Measurements from ENCODE around the gene ACACB. TPM values are rescaled to one million over a fixed set of nuclear protein-coding genes. Genes with fewer than 3 reads are reported as not detected.

ACACB gene
- total RNA-seq, 1 experiment from 2014 or later, result 1.6 TPM

DNA sequence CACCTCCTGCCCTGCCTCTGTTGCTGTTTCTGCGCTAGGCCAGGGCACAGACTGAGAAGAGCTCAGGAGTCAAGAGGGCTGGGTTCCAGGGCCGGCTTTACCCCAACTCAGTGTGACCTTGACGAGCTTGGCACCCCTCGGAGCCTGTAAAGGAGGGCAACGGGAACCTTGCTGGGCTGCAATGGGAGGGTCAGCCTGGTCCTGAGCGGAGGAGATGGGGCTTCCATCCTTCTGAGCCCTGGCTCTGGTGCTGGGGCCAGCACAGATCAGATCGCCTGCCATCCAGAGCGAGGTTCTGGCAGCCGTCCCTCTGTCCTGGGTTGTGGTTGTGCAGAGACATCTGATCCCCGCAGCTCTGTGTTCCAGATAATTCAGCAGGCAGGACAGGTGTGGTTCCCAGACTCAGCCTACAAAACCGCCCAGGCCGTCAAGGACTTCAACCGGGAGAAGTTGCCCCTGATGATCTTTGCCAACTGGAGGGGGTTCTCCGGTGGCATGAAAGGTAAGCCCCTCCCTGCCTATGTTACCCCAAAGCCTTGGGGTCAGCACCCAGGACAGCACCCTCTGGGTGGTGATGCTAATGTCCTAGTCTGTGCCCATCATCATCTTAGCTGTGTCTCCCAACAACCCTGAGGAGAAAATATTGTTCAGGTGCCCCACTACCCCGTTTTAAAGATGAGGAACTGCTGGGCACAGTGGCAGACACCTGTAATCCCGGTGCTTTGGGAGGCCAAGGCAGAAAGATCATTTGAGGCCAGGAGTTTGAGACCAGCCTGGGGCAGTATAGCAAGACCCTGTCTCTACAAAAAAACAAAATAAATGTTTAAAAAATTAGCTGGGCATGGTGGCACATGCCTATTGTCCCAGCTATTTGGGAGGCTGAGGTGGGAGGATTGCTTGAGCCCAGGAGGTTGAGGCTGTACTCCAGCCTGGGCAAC is 142.5 kb downstream of the ACACB start:
- in situ Hi-C loops (cut with HindIII; ENCODE audit: low pct_unique_long_range_greater_than_20kb, low sequenced_read_pairs), result no loop called here
- no peak for DNase-seq (ENCODE audit: low read depth)

DNA sequence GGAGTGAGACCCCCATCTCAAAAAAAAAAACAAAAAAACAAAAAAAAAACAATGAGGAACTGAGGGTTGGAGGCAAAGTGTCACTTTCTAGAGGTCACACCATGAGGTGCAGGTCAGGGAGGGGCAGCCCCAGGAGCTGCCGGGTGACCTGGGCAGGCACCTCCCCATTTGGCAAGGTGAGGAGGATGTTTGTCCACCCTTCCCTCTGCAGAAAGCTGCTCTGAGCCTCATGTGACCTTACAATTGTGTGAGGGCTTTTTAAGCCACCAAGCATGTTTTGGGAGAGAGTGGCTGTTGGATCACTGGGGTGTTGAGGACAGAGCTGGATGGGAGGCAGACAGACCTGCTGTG is 143.1 kb downstream of the ACACB start:
- DNase-seq (ENCODE audit: low read depth), result no peak
- in situ Hi-C loops (cut with HindIII; ENCODE audit: low pct_unique_long_range_greater_than_20kb, low sequenced_read_pairs), result no loop called here

DNA sequence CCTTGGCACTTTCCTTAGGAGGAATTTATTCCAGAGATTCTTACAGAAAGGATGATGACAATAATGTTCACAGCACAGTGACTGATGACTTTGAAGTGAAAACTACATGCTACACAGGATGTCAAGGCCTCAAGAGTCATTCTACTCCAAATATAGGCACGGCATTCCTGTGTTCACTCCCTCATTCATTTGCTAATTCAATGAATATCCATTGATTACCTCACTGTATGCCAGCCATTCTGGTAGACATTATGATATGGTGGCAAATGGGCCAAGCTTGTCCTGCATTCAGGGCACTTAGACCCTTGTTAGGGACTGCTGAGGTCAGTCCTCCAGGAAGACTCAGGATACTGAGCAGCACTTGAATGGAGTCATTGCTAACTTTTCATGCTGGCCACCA is 144.7 kb downstream of the ACACB start:
- in situ Hi-C loops (cut with HindIII; ENCODE audit: low pct_unique_long_range_greater_than_20kb, low sequenced_read_pairs), result no loop called here
- no peak for DNase-seq (ENCODE audit: low read depth)

DNA sequence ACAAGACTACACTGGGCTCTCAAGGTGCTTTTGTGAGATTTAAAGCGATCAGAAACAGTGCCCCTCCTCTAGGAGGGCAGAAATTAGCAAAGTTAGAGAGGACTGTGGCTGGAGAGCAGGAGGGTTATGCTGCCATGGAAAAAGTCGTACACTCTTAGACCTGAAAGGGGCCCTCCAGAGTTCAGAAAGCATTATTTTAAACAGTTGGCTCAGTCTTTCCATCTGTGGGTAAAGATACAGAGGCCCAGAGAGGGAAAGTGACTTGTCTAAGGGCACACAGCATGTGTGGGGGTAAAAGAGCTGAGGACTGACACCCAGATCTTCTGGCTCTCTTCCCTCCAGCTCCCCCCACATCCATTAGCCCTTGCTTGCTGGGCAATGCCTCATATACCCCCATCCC is 145.6 kb downstream of the ACACB start:
- no peak for DNase-seq (ENCODE audit: low read depth)
- in situ Hi-C loops (cut with HindIII; ENCODE audit: low pct_unique_long_range_greater_than_20kb, low sequenced_read_pairs), result no loop called here

DNA sequence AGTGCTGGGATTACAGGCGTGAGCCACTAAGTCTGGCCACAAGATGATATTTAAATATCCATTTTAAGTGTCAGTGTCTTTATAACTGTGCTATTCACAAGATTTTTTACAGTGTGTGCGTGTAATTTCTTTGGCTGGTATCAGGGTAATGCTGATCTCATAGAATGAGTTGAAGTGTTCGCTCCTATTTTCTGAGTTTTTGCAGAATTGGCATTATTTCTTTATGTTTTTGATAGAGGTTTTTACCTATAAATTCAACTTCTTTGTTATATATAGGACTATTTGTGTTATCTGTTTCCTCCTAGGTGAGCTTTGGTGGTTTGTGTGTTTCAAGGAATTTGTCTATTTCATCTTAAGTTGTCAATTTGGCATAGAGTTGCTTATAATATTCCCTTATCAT is 147.1 kb downstream of the ACACB start:
- in situ Hi-C loops (cut with HindIII; ENCODE audit: low pct_unique_long_range_greater_than_20kb, low sequenced_read_pairs), result no loop called here
- no peak for DNase-seq (ENCODE audit: low read depth)

DNA sequence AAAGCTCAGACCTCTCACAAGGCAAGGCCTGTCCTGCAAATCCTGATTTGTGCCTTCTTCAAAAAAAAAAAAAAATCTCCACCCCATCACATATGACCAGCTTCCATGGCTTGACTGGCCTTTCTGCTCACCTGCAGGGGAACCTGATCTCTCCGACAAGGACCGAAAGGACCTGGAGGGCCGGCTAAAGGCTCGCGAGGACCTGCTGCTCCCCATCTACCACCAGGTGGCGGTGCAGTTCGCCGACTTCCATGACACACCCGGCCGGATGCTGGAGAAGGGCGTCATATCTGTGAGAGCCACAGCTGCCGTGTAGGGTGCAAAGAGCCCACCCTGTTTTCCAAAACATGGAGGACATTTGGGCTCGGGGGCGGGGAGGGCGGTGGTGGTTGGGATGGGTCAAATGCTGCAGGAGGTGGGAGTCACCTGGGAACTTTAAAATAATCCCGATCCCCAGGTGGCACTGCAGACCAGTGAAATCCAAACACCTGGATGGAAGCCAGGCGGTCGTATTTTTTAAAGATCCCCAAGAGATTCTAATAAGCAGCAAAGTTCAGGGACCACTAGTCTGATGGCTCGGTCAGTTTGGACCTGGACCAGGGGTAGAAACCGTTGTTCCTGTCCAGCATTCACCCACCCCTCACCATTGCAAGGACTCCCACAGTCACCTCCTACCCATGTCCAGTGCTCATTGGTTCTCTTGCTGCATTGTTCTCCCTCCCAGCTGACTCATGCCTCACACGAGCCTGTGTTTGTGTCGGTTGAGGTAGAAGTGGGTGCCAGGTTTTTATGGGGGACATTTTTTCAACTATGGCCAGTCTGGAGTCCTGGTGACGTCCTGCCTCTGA is 147.9 kb downstream of the ACACB start:
- DNase-seq (ENCODE audit: low read depth), result peak; percentile 50
- in situ Hi-C loops (cut with HindIII; ENCODE audit: low pct_unique_long_range_greater_than_20kb, low sequenced_read_pairs), result no loop called here

DNA sequence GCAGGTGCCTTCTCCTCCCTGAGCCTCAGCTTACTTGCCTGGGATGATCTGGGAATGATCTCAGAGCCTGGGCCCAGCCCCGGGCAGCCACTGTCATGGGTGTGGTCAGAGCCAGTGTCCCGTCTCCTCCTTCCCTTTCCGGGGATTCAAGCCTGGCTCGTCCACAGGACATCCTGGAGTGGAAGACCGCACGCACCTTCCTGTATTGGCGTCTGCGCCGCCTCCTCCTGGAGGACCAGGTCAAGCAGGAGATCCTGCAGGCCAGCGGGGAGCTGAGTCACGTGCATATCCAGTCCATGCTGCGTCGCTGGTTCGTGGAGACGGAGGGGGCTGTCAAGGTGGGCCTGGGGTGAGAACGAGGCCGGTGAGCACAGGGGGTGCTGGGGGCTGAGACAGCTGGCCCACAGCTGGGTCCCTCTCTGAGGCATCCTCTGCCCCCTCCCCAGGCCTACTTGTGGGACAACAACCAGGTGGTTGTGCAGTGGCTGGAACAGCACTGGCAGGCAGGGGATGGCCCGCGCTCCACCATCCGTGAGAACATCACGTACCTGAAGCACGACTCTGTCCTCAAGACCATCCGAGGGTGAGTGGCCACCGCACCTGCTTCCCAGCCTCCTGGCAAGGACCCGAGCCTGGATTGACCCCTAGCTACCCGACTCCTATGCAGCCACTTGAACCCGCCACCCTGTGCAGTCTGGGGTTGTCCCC is 148.7 kb downstream of the ACACB start:
- in situ Hi-C loops (cut with HindIII; ENCODE audit: low pct_unique_long_range_greater_than_20kb, low sequenced_read_pairs), result no loop called here
- DNase-seq (ENCODE audit: low read depth), result no peak

DNA sequence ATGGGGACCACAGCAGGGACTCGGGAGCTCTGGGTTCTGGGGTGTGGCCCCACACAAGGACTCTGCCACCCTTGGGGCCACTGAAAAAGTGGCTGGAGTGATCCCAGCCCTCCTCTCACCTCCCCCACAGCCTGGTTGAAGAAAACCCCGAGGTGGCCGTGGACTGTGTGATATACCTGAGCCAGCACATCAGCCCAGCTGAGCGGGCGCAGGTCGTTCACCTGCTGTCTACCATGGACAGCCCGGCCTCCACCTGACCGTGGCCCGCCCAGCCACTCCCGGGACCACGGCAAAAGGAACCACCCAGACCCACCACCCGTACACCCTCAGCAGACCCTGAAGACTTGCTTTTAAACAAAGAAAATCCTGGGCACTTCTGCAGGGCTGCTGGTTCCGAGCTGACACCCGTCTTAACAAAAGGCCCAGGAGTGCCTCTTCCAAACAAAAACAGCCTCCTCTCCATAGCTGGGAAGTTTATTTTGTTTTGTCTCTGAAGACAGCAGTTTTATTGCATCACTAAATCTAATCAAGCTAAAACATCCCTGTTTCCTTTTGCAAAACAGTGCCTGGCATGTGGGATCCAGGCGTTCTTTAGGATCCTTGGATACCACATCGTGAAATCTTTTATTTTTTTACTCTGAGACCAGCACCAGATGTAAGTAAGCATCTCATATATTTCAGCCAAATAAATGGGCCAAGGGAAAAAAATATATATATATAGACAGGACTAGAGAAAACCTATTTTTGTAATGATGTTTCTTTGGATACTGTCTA is 149.9 kb downstream of the ACACB start:
- no peak for DNase-seq (ENCODE audit: low read depth)
- in situ Hi-C loops (cut with HindIII; ENCODE audit: low pct_unique_long_range_greater_than_20kb, low sequenced_read_pairs), result no loop called here

DNA sequence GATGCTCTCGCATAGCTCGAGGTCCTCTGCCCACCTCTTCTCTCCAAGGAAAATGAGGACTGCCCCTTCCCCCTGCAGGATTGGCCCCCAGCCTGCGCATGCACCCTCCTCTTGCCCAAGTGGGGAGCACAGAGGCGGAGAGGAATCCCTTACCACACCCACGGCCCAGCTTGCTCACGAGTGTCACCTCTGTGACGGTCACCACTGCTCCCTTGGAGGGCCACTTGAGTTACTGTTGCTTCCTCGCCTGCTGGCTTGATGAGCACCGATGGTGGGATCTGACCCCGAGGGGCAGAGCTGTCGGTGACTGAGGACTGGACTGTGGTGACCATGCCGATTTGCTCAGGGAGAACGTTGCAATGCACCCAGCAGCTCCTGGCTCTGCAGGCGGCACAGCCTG is 151.0 kb downstream of the ACACB start:
- DNase-seq (ENCODE audit: low read depth), result no peak
- in situ Hi-C loops (cut with HindIII; ENCODE audit: low pct_unique_long_range_greater_than_20kb, low sequenced_read_pairs), result no loop called here

DNA sequence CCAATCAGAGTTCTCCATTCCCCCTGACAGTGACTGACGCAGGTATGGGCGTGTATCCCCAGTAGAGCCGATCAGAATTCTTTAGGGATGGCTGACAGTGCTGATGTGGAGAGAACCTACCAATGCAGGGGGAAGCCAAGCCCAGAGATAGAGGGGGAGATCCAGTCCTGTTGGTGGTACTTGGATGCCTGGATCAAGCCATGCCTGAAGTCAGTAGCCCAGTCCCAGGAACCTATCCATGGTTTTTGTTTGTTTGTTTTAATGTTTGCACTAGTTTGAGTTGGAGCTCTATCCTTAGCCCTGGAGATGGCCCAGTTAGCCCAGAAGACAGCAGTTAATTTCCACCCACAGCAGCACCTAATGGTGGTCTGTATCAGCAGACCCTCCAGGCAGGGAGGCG is 152.5 kb downstream of the ACACB start:
- DNase-seq (ENCODE audit: low read depth), result no peak
- in situ Hi-C loops (cut with HindIII; ENCODE audit: low pct_unique_long_range_greater_than_20kb, low sequenced_read_pairs), result no loop called here

DNA sequence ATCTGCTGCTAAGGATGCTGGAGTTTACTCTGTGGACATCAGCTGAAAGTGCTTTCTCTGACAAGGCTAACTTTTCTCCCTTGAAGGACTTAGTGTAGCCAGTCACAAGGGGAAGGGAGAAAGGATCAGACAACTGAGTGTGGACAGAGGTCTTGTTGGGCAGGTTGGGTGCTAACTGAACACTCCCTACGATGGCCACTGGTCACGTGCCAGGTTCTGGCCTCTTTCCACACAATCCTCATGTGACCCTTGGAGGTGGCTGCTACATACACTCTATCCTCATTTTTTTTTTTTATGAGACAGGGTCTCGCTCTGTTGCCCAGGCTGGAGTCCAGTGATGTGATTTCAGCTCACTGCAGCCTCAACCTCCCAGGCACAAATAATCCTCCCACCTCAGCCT is 153.0 kb downstream of the ACACB start:
- DNase-seq (ENCODE audit: low read depth), result no peak
- in situ Hi-C loops (cut with HindIII; ENCODE audit: low pct_unique_long_range_greater_than_20kb, low sequenced_read_pairs), result no loop called here

DNA sequence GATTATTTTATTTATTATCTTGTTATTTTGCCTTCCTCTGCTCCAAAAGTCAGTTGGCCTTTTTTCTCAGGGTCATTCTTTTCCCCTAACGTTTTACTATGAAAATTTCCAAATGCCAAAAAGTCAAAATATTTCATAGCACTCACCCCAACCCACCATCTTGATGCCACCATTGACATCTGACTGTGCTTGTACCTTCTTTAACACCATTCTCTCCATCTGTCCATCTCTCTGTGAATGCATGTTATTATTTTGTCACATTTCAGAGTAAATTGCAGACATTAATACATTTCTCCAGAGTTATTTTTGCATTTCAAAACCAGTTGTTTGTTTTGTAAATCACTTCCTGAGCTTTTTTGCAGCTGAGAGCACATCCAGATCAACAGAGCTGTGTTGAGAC is 154.1 kb downstream of the ACACB start:
- DNase-seq (ENCODE audit: low read depth), result no peak
- in situ Hi-C loops (cut with HindIII; ENCODE audit: low pct_unique_long_range_greater_than_20kb, low sequenced_read_pairs), result no loop called here

DNA sequence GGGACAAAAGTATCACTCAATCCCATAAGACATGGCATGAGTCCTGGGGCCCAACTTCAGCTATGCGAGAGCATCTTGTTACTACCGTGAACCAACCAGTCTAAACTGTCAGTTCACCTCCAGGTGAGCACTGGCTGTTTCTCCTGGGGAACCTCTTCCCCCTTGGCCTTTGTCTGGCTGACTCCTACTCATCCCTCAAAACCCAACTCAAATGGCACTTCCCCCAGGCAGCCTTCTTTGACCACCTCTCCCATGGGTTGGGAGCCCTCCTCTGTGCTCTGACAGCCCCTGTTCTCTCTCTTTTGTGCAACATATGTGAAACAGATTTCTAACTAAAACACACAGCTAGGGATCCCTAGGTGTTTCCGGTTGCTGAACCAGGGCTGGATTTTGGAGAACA is 155.0 kb downstream of the ACACB start:
- no peak for DNase-seq (ENCODE audit: low read depth)
- in situ Hi-C loops (cut with HindIII; ENCODE audit: low pct_unique_long_range_greater_than_20kb, low sequenced_read_pairs), result no loop called here

DNA sequence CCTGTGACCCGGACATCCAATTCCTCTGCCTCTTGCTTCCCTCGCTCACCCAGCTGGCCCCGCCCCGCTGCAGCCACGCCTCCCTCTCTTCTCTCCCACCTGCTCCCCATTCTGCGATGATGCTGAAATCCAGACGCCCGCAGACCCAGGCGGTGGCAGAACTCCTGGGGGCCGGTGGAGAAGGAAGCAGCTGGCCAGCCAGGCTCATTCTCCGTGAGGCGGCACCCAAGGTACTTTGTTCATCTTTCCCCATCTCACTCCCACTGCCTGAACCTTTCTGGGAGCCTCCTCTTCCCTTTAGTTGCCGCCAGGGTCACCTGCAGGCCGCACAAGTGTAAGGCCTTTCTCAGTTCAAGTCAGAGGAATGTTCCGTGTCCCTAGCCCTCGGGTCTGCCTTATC is 157.0 kb downstream of the ACACB start:
- in situ Hi-C loops (cut with HindIII; ENCODE audit: low pct_unique_long_range_greater_than_20kb, low sequenced_read_pairs), result no loop called here

DNA sequence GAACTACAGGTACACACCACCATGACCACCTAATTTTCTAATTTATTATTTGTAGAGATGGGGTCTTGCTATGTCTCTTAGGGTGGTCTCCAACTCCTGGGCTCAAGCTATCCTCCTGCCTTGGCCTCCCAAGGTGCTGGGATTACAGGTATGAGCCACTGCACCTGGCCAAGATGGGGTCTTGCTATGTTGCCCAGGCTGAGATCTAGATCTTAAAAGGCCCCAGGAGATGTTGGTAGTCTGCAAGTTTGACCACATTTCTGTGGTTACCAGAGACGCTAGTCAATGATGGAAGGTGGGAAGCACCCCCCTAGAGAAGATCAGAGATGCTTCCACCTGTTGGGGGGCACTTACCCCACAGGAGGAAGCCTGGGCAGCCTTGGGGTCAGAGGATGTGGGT is 158.0 kb downstream of the ACACB start:
- in situ Hi-C loops (cut with HindIII; ENCODE audit: low pct_unique_long_range_greater_than_20kb, low sequenced_read_pairs), result no loop called here
- no peak for DNase-seq (ENCODE audit: low read depth)

More for the DNA sequence above, 157.0 kb downstream of the ACACB start:
- no peak for DNase-seq (ENCODE audit: low read depth)

DNA sequence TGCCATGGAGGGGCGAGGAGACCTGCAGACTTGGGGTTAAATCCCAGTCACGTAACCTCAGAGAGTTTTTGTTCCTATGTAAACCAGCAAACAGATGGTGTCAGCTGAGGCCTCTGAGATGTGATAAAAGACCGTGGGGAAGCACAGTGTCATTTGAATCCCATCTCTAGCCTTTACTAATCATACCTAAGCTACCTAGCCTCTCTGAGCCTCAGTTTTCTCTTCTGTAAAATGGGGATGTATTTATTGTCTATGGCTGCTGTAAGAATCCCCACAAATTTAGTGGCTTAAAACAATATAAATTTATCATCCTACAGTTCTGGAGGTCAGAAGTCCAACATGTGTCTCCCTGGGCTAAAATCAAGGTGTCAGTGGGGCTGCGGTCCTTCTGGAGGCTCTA is 158.8 kb downstream of the ACACB start:
- in situ Hi-C loops (cut with HindIII; ENCODE audit: low pct_unique_long_range_greater_than_20kb, low sequenced_read_pairs), result no loop called here
- DNase-seq (ENCODE audit: low read depth), result no peak

DNA sequence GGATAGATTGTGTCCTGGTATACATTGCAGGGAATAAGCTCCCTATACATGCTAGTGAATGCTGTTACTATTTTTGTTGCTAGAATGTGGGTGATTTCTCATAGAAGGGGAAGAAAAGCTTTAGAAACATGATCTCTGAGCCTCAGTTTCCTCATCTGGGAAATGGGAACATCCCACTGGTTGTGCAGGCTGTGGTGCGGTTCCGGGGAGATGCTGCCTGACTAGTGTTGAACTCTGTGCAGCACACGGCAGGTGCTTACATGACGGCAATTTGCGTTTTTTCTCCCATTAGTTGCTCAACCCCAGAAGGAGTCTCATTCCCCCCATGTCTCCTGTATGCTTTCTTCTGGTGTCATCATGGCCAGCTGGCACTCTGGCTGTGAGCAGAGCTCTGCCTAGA is 159.8 kb downstream of the ACACB start:
- no peak for DNase-seq (ENCODE audit: low read depth)
- in situ Hi-C loops (cut with HindIII; ENCODE audit: low pct_unique_long_range_greater_than_20kb, low sequenced_read_pairs), result no loop called here

DNA sequence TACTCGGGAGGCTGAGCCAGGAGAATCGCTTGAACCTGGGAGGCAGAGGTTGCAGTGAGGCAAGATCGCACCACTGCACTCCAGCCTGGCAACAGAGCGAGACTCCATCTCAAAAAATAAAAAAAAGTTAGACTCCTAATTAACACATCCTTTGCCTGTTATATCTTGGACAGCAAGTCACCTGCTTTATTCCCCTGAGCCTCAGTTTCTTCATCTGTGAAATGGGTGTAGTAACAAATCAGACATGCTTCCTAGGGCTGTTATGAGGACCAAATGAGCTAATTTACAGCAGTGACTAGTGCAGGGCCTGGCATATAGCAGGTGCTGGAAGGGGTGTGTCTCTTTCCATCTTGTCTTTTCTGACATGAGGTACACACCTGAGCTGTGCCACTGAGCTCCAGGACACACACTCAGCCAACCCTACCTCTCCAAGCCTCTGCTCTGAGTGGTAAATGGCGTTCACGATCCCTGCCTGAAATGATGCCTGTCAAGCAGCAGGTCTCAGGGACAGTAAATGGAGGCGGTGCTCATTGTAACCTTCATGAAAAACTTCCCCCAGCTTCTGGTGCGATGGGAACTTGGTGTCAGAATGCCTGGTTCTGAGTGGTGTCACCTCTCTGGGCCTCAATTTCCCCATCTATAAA is 161.0 kb downstream of the ACACB start:
- no peak for DNase-seq (ENCODE audit: low read depth)
- in situ Hi-C loops (cut with HindIII; ENCODE audit: low pct_unique_long_range_greater_than_20kb, low sequenced_read_pairs), result no loop called here
